A673 (cell line): ENCODE results near the gene PPFIBP1. TPM values are rescaled to one million over a fixed set of nuclear protein-coding genes. Genes with fewer than 3 reads are reported as not detected.

Source experiments
- BruUV-seq: library from RNA; stranded (reverse); fragments of 400-500 nt; replicated peaks from 2 replicates; lab custom pipeline; 2021; lab: Mats Ljungman, UMichigan
- CTCF ChIA-PET: fragments of 300-600 bp; sonication (Branson Sonifier 250); formaldehyde crosslinking; loops from one replicate; lab custom pipeline; 2022; ENCODE audit warnings: antibody characterized with exemption; lab: Charles Lee
- POLR2A ChIA-PET: fragments of 300-600 bp; sonication (Branson Sonifier 250); formaldehyde crosslinking; loops from one replicate; lab custom pipeline; 2022; ENCODE audit warnings: antibody characterized with exemption; ENCODE audit not compliant: low non-redundant PET; lab: Charles Lee
- DNase-seq: peaks from one replicate; pipeline ENCODE4 v3.0.0-alpha.2; 2015; ENCODE audit warnings: low spot score
- H3K27ac ChIP-seq: fragments of 200-600 bp; sonication (generic); 2 replicates; pipeline ENCODE4 v1.5.1; 2016; ENCODE audit warnings: mixed run types, low read depth, mild to moderate bottlenecking, mixed read lengths, antibody characterized with exemption, low read length; ENCODE audit not compliant: poor library complexity, severe bottlenecking
- H3K27me3 ChIP-seq: fragments of 200-600 bp; sonication (generic); replicated peaks from 2 replicates; pipeline ENCODE4 v1.6.1; 2017; ENCODE audit warnings: mixed run types, low read depth, mild to moderate bottlenecking, mixed read lengths, antibody characterized with exemption, low read length; ENCODE audit not compliant: insufficient read depth, poor library complexity
- H3K36me3 ChIP-seq: fragments of 200-600 bp; sonication (generic); 2 replicates; pipeline ENCODE4 v1.6.1; 2016; ENCODE audit warnings: mixed run types, mild to moderate bottlenecking, mixed read lengths, antibody characterized with exemption, low read length; ENCODE audit not compliant: insufficient read depth, poor library complexity, severe bottlenecking
- H3K4me1 ChIP-seq: fragments of 200-600 bp; sonication (generic); 2 replicates; pipeline ENCODE4 v1.6.1; 2017; ENCODE audit warnings: mixed run types, mild to moderate bottlenecking, mixed read lengths, antibody characterized with exemption, low read length; ENCODE audit not compliant: insufficient read depth, poor library complexity, severe bottlenecking
- H3K4me3 ChIP-seq: fragments of 200-600 bp; sonication (generic); 2 replicates; pipeline ENCODE4 v1.5.1; 2016; ENCODE audit warnings: low read depth, mixed run types, mild to moderate bottlenecking, mixed read lengths, low read length; ENCODE audit not compliant: poor library complexity, severe bottlenecking
- H3K9me3 ChIP-seq: fragments of 200-600 bp; sonication (generic); 2 replicates; pipeline ENCODE4 v1.6.1; 2016; ENCODE audit warnings: mixed run types, low read depth, mild to moderate bottlenecking, mixed read lengths, antibody characterized with exemption, low read length; ENCODE audit not compliant: poor library complexity, severe bottlenecking
- CTCF ChIP-seq: fragments of 300-800, 200-600 bp; sonication (generic); conservative IDR thresholded peaks from 2 replicates; pipeline ENCODE4 v1.5.1; 2017; ENCODE audit warnings: low read depth, mild to moderate bottlenecking, antibody characterized with exemption, low read length, moderate library complexity, mixed read lengths
- EZH2 ChIP-seq: fragments of 200-600 bp; sonication (generic); IDR thresholded peaks from 2 replicates; pipeline ENCODE4 v1.6.1; 2017; ENCODE audit warnings: borderline replicate concordance, low read depth, mild to moderate bottlenecking, mixed read lengths, antibody characterized with exemption, low read length; ENCODE audit not compliant: poor library complexity, severe bottlenecking
- intact Hi-C: fragments of 100-400 bp; cut with micrococcal nuclease; formaldehyde crosslinking; loops from one replicate; pipeline ENCODE4 v1.10.0; 2022; ENCODE audit not compliant: unreplicated experiment
- total RNA-seq: library from RNA; stranded (reverse); gene quantifications from 2 replicates; pipeline ENCODE4 v1.2.3, GENCODE V29; 2021

PPFIBP1 gene
- total RNA-seq, 1 experiment from 2014 or later = 41.2 TPM

DNA sequence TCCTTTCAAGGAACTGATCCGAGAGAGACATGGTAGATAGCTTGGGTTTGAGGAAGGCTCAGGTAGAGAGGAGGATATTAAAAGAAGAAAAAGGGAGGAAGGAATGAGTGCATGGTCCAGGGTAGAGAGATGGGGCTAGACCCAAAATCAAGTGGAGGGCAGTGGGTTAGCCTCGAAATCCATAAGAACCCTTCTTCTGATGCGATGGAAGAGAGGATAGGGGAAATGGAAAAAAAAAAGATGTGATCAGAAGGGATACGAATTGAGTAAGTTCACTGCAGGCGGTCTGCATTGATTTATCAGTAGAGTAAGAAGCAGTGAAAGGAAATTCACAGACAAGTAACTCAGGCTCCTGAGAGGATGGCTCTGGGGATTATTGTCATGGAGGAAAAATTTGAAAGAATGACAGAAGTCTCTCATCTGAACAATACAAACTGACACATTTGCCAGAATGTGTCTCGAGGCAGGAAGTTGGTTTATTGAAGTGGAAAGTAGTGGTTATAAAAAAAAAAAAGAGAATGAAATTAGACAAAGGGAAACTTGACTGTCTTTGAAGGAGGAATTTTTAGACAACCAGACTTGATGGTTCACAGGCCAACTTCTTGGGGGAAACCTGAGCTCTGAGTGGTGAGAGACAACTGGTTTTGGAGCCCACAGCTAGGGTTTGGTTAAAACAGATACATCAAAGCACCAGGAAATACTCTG lies 10.2 kb downstream of the PPFIBP1 start:
- Histone ChIP-seq H3K36me3 (no peaks in the 10 kb centered on the region), H3K4me3 (no peak overlapping the region), H3K4me1 (peaks cover 23% of the 10 kb centered on the region), H3K27ac (no peak overlapping the region), H3K9me3 (no peaks in the 10 kb centered on the region), H3K27me3 (no peaks in the 10 kb centered on the region)
- no TSS peak for BruUV-seq
- peak; percentile 73 for DNase-seq
- TF ChIP-seq CTCF = no peak
- no peak for TF ChIP-seq EZH2
- intact Hi-C loops = no loop called here
- POLR2A ChIA-PET = no interaction called here
- CTCF ChIA-PET = interaction anchor here (0.6 kb wide), 1 partner anchor 115 kb away, joined by 3 read pairs; no protein-coding TSS in a partner anchor

- Histone ChIP-seq H3K27me3 (no peaks in the 10 kb centered on the region), H3K36me3 (no peaks in the 10 kb centered on the region), H3K27ac (no peak overlapping the region), H3K9me3 (no peaks in the 10 kb centered on the region), H3K4me1 (peaks cover 23% of the 10 kb centered on the region), H3K4me3 (no peak overlapping the region)
- intact Hi-C loops = no loop called here
- ChIA-PET POLR2A (no interaction called here), CTCF (interaction anchor here (0.6 kb wide), 2 partner anchors 8 to 116 kb away, joined by 3 read pairs; no protein-coding TSS in a partner anchor)
- BruUV-seq = no TSS peak
- no peak for TF ChIP-seq CTCF
- no peak for TF ChIP-seq EZH2
- no peak for DNase-seq
These were observed 10.8 kb downstream of the PPFIBP1 start for GRCh38 chr12:27534765-27535161.

DNA sequence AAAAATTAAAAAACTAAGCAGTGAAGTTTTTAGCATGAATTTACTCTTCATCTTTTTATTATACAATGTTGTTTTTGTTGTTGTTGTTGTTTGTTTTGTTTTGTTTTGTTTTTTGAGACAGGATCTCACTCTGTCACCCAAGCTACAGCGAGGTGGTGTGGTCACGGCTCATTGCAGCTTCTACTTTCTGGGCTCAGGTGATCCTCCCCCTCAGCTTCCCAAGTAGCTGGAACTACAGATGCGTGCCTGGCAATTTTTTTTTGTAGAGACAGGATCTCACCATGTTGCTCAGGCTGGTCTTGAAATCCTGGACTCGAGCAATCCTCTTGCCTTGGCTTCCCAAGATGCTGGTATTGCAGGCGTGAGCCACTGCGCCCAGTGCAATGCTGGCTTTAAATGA lies 11.3 kb downstream of the PPFIBP1 start:
- intact Hi-C loops = no loop called here
- TF ChIP-seq CTCF (no peak), EZH2 (no peak)
- no peak overlapping the region for H3K27ac ChIP-seq
- BruUV-seq = no TSS peak
- CTCF ChIA-PET = interaction anchor here (0.6 kb wide), 1 partner anchor 8 kb away, joined by 3 read pairs; no protein-coding TSS in a partner anchor
- no peaks in the 10 kb centered on the region for H3K36me3 ChIP-seq
- no peak overlapping the region for H3K4me3 ChIP-seq
- H3K4me1 ChIP-seq = peaks cover 21% of the 10 kb centered on the region
- no peak for DNase-seq
- POLR2A ChIA-PET = no interaction called here
- no peaks in the 10 kb centered on the region for H3K27me3 ChIP-seq
- H3K9me3 ChIP-seq = no peaks in the 10 kb centered on the region
